ENCODE data around the gene SYNGR3. TPM values are rescaled to one million over a fixed set of nuclear protein-coding genes. Genes with fewer than 3 reads are reported as not detected.

The SYNGR3 gene
- total and polyA plus RNA-seq, 10 donors: 0.85 to 11.4 (median 2.8) TPM

DNA sequence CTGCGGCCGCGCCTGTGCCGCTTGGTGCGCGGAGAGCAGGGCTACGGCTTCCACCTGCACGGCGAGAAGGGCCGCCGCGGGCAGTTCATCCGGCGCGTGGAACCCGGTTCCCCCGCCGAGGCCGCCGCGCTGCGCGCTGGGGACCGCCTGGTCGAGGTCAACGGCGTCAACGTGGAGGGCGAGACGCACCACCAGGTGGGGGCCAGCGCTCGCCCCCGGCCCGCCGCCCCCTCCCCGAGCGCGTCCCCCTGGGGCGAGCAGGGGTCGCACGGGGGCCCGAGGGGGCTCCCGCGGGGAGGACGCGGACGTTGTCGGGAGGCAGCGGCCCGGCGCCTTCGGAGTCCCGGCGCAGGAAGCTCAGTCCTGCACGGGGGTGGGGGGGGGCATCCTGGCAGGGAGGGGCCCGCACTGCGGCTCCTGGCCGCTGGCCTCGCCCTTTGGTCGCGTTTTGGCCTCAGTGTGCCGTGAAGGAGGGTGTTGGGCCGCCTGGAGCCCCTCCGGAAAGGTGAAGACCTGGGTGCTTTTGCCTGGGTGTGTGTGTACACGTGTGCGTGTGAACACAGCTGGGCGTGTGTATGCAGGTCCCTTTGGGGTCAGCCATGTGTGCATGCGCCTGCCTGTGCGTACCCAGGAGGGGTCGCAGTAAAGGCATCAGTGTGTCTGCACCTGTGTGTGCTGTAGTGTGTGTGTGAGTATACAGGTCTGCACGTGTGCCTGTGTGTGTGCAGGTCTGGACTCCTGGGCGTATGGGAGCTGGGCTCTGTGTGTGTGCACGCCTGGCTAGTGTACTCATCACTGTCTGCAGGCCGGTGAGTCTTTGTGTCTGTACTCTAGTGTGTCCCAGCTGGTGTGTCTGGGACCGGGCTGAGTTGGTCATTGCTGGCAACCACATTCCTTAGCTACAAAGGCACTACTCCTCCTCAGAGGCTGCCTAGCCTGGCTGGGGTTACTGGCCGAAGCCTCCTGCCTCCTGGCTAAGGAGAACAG lies 37.5 kb downstream of the SYNGR3 start:
- Histone ChIP-seq H3K4me3 (peak overlapping the region; percentile 43 to 87 (median 69)), H3K27ac (peak overlapping the region in 7 of 8 donors; percentile 63 to 90 (median 87)), H3K36me3 (peaks cover 0 to 15% (median 0%) of the 10 kb centered on the region in 6 donors), H3K4me1 (peaks cover 24 to 98% (median 83%) of the 10 kb centered on the region in 6 donors), H3K9me3 (no peaks in the 10 kb centered on the region), H3K27me3 (replicated peaks in 1 of 7) (peaks cover 0 to 48% (median 7%) of the 10 kb centered on the region in 7 donors)
- intact Hi-C loops (cut with DNase I; ENCODE audit: low total_unique reads): loop anchor here (5.0 kb wide), 1 partner anchor 125 kb away; no protein-coding TSS in a partner anchor
- WGBS, 5 donors: 7 to 10% (median 8%) methylated on average over 18 to 76 of the region's 76 CpGs
- TF ChIP-seq POLR2AphosphoS5 (IDR thresholded peaks at IDR 0.05): peak in 1 of 3 donors; percentile 19
- no peak for TF ChIP-seq POLR2A (IDR thresholded peaks at IDR 0.05)
- DNase-seq: peak; percentile 80

DNA sequence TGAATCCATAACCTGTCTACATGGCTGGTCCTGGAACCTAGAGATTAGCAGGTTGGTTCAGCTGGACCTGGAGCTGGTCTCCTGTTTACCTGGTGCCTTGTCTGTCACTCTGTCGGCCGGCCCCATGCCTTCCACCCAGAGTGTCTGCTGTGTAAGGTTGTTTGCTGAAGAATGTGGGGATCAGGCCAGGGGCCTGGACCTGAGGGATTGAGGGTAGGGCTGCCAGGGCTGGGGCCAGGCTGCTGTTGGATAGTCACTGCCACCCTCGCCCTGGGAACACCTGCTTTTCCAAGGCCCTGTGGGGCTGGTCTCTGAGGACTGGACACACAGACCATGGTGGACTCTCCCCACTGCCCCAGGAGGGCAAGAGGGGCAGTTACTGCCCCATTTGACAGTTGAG lies 38.4 kb downstream of the SYNGR3 start:
- H3K4me1 ChIP-seq: peaks cover 19 to 98% (median 84%) of the 10 kb centered on the region in 6 donors
- intact Hi-C loops (cut with DNase I; ENCODE audit: low total_unique reads): loop anchor here (5.0 kb wide), 1 partner anchor 124 kb away; no protein-coding TSS in a partner anchor
- peak overlapping the region in 6 of 8 donors; percentile 3 to 90 (median 87) for H3K27ac ChIP-seq
- H3K9me3 ChIP-seq: no peaks in the 10 kb centered on the region
- no peak for TF ChIP-seq POLR2A (IDR thresholded peaks at IDR 0.05)
- H3K27me3 ChIP-seq (replicated peaks in 1 of 7): peaks cover 0 to 48% (median 7%) of the 10 kb centered on the region in 7 donors
- 55 to 79% (median 76%) methylated on average over 2 to 3 of the region's 3 CpGs for WGBS, 5 donors
- no peak for DNase-seq
- H3K36me3 ChIP-seq: peaks cover 0 to 15% (median 0%) of the 10 kb centered on the region in 6 donors
- H3K4me3 ChIP-seq: peak overlapping the region; percentile 43 to 87 (median 69)

DNA sequence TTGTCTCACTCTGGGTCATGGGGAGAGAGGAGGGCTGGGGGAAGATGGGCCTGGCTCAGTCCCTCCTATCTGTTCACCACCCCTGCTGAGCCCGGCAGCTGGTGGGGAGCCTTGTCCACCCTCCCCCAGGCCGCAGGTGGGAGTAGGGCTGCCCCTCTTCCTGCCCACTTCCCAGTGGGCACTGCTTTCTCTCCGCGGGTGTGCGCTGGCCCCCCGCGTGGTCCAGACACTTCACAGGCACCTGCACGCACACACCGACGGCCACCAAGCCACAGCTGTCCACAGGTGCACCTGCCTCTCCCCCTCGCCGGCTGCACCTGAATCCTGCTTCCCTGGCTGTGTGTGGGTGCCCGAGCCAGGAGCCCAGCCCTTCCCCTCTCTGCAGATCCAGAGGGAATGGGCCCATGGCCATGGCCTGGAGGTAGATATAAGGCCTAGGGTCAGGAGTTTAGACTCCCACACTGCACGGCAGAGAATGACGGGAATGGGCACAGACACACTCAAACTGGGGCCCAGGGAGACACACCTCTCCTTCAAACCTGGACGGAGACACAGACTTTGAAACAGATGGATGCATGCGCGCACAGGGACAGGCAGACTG lies 39.0 kb downstream of the SYNGR3 start:
- TF ChIP-seq POLR2A (IDR thresholded peaks at IDR 0.05) (no peak), POLR2AphosphoS5 (IDR thresholded peaks at IDR 0.05) (no peak)
- TF ChIP-seq, protein P1, sequence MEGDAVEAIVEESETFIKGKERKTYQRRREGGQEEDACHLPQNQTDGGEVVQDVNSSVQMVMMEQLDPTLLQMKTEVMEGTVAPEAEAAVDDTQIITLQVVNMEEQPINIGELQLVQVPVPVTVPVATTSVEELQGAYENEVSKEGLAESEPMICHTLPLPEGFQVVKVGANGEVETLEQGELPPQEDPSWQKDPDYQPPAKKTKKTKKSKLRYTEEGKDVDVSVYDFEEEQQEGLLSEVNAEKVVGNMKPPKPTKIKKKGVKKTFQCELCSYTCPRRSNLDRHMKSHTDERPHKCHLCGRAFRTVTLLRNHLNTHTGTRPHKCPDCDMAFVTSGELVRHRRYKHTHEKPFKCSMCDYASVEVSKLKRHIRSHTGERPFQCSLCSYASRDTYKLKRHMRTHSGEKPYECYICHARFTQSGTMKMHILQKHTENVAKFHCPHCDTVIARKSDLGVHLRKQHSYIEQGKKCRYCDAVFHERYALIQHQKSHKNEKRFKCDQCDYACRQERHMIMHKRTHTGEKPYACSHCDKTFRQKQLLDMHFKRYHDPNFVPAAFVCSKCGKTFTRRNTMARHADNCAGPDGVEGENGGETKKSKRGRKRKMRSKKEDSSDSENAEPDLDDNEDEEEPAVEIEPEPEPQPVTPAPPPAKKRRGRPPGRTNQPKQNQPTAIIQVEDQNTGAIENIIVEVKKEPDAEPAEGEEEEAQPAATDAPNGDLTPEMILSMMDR (IDR thresholded peaks at IDR 0.05 in 8 of 11, conservative IDR thresholded peaks at IDR 0.05 in 3 of 11): no peak
- Histone ChIP-seq H3K9me3 (no peaks in the 10 kb centered on the region), H3K27me3 (replicated peaks in 1 of 7) (peaks cover 0 to 48% (median 7%) of the 10 kb centered on the region in 7 donors), H3K27ac (peak overlapping the region in 6 of 8 donors; percentile 3 to 90 (median 87)), H3K4me1 (peaks cover 14 to 98% (median 84%) of the 10 kb centered on the region in 6 donors), H3K36me3 (peaks cover 0 to 15% (median 0%) of the 10 kb centered on the region in 6 donors), H3K4me3 (peak overlapping the region in 7 of 8 donors; percentile 56 to 87 (median 70))
- 53 to 72% (median 69%) methylated on average over 17 to 18 of the region's 18 CpGs for WGBS, 5 donors
- intact Hi-C loops (cut with DNase I; ENCODE audit: low total_unique reads): loop anchor here (5.0 kb wide), 1 partner anchor 124 kb away; no protein-coding TSS in a partner anchor
- no peak for DNase-seq

DNA sequence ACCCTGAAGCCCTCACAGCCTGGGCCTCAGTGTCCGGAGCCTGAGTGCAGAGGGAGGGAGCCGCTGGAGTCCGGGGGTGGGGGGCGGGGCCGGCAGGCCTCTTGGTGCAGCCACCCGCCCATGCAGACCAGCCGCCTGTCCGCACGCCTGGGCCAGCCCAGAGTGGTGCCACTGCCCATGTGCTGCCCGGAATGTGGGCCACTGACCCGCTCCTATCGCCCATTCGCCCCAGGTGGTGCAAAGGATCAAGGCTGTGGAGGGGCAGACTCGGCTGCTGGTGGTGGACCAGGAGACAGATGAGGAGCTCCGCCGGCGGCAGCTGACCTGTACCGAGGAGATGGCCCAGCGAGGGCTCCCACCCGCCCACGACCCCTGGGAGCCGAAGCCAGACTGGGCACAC lies 39.6 kb downstream of the SYNGR3 start:
- Histone ChIP-seq H3K4me3 (peak overlapping the region in 6 of 8 donors; percentile 66 to 87 (median 71)), H3K36me3 (peaks cover 0 to 15% (median 0%) of the 10 kb centered on the region in 6 donors), H3K27ac (peak overlapping the region in 6 of 8 donors; percentile 80 to 90 (median 86)), H3K4me1 (peaks cover 8 to 96% (median 82%) of the 10 kb centered on the region in 6 donors), H3K27me3 (replicated peaks in 1 of 7) (peaks cover 0 to 48% (median 7%) of the 10 kb centered on the region in 7 donors), H3K9me3 (no peaks in the 10 kb centered on the region)
- no peak for TF ChIP-seq POLR2AphosphoS5 (IDR thresholded peaks at IDR 0.05)
- no peak for TF ChIP-seq POLR2A (IDR thresholded peaks at IDR 0.05)
- TF ChIP-seq, protein P1 (IDR thresholded peaks at IDR 0.05 in 8 of 11, conservative IDR thresholded peaks at IDR 0.05 in 3 of 11): no peak
- intact Hi-C loops (cut with DNase I; ENCODE audit: low total_unique reads): loop anchor here (5.0 kb wide), 1 partner anchor 123 kb away; no protein-coding TSS in a partner anchor
- WGBS, 5 donors: 60 to 85% (median 76%) methylated on average over 9 to 22 of the region's 22 CpGs
- peak; percentile 75 for DNase-seq

Data from spleen (tissue), 11 donors.